GM19372 (cell line): ENCODE results near the gene TMEM131L.

ENCODE experiments used
- ATAC-seq: cut with Tn5 transposase; IDR thresholded peaks from one replicate; pipeline ENCODE4 v1.9.1; 2021; ENCODE audit warnings: mild to moderate bottlenecking, low read depth, moderate library complexity; ENCODE audit not compliant: unreplicated experiment

The TMEM131L gene

DNA sequence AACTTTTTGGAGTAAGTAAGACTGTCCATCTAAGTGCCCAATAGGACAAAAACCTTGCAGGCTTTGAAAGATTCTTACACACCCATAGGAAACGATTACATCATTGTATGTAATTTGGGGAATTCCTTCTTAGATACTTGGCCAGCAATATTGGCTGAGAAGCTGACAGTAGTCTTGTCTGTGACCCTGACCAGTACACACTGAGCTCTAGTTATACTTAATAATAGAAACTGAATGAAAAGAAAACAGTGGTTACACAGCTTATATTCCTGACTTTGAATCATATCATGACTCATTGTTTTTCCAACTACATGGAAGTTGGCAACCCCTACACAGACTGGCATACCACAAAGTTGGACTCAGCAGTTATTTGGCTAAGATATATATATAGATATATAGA lies 210.8 kb downstream of the TMEM131L start:
- ATAC-seq, result no peak

DNA sequence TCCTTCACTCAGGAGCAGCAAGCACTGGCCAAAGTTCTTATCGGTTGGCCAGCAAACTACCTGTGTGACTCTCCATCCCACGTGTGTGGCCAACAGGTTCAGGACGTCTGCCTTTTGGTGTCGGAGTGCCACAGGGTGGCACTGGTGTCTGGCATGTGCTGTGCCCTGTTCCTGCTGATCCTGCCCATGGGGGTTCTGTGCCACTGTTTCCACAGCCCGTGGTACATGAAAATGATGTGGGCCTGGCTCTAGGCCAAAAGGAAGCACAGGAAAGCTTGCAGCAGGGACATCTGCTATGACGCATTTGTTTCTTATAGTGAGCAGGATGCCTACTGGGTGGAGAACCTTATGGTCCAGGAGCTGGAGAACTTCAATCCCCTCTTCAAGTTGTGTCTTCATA lies 213.3 kb downstream of the TMEM131L start:
- no peak for ATAC-seq

DNA sequence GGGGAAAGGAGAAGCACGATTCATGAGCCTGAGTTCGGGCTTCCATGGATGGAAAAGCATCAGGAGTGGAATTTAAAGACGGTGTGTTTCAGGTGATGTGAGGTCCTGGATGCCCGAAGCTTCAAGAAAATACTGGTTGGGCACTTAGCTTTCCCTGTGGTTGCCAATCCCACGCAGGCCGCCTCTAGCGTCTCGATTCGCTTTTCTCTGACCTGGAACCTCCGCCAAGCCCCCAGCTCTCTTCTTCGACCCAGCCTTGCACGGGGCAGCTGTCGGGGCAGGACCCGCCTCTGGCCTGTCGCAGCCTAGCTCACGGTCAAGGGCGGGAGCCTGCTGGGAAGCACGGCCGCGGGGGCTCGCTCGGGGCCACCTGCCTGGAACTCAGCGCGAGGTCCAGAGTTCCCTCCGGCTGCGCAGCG lies 217.6 kb downstream of the TMEM131L start:
- ATAC-seq, result no peak

DNA sequence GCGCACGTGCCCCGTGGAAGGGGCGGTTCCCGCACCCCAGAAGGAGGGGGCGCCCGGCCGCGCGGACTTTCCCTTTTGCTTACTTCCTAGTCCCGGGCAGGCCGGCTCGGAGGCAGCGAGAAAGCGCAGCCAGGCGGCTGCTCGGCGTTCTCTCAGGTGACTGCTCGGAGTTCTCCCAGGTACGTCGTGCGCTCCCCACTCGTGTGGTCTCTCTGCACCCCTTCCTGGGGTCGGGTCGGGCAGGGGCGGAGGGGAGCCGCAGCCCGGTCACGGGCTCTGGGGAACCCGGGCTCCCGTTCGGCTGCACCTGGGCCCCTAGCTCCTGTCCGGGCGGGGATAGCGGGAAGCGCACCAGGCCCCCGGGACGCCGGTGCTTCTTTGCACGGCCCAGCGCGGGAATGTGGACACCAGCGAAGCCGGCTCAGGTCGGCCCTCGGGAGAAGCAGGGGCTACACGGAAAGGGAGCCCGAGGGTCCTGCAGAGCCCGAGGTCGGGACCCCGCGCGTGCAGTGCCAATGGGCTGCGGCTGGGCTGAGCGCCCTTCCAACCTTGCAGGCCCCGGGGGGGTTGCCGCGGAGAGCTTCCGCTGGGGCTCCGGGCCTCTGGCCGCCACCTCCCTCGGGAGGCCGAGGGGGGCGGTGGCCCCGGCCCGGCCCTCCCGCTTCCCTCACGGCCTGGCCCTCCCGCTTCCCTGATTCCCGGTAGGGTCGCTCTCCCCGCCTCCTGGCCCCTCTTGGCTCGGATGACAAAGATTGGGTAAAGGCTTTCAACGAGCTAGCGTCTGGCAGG lies 218.2 kb downstream of the TMEM131L start, which contains the start of gene TLR2:
Gene TLR2, plus strand, starts transcription at position 99 of the 789 bp plus-strand sequence. CDS start 18,628 bp downstream, outside the sequence.
- ATAC-seq, result peak; percentile 75

DNA sequence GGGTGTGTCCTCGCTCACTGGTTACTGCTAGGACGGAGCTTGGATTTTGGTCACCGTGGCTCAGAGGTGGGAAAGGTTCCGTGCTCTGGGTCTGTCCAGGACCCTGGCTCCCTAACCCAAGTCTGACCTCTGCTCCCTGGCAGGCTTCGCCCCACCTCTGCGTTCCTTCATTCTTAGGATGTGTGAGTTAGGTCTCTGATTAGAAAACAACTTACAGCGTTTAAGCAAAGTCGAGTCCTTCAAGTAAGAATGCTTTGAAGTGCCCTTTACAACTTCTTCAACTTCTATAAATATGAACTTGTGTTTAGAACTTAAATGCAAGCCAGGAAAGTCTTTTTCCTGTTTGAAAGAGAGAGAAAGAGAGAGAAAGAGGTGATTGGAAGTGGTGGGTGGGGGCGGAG lies 218.8 kb downstream of the TMEM131L start:
- no peak for ATAC-seq
